ENCODE measurements around the gene ADD2. TPM values are rescaled to one million over a fixed set of nuclear protein-coding genes. Genes with fewer than 3 reads are reported as not detected.
"Not testable (repeated sequence)": the region's sequence is repeated elsewhere in the genome, so short reads cannot be mapped to it uniquely, and the experiment has no call there.

The ADD2 gene
- 3.4 and 4.0 TPM in 2 replicates for total RNA-seq

GRCh38 chr2:70767699-70768589 is at the start of gene ADD2:
Gene ADD2, minus strand, starts transcription at chr2:70768200. Its CDS starts 61,792 bp downstream, at chr2:70706408.
- intact Hi-C loops (cut with micrococcal nuclease), result no loop called here

- intact Hi-C loops (cut with micrococcal nuclease), result no loop called here
Observed at GRCh38 chr2:70817284-70817954, 49.4 kb upstream of the ADD2 start.

GRCh38 chr2:70816726-70817125 is 48.7 kb upstream of the ADD2 start:
- intact Hi-C loops (cut with micrococcal nuclease), result no loop called here

- intact Hi-C loops (cut with micrococcal nuclease), result no loop called here
Observed at GRCh38 chr2:70808983-70809958, 41.3 kb upstream of the ADD2 start.

- intact Hi-C loops (cut with micrococcal nuclease), result no loop called here
Observed at GRCh38 chr2:70807828-70808118, 39.8 kb upstream of the ADD2 start.

- intact Hi-C loops (cut with micrococcal nuclease), result no loop called here
Observed at GRCh38 chr2:70807102-70807827, 39.3 kb upstream of the ADD2 start.

- intact Hi-C loops (cut with micrococcal nuclease), result no loop called here
Observed at GRCh38 chr2:70806620-70807019, 38.6 kb upstream of the ADD2 start.

- intact Hi-C loops (cut with micrococcal nuclease), result no loop called here
Observed at GRCh38 chr2:70806013-70806412, 38.0 kb upstream of the ADD2 start.

- intact Hi-C loops (cut with micrococcal nuclease), result no loop called here
Observed at GRCh38 chr2:70801607-70802263, 33.7 kb upstream of the ADD2 start.

- intact Hi-C loops (cut with micrococcal nuclease), result no loop called here
Observed at GRCh38 chr2:70799706-70800105, 31.7 kb upstream of the ADD2 start.

GRCh38 chr2:70797996-70798395 is 30.0 kb upstream of the ADD2 start:
- intact Hi-C loops (cut with micrococcal nuclease), result not testable (repeated sequence)

- intact Hi-C loops (cut with micrococcal nuclease), result no loop called here
Observed at GRCh38 chr2:70797506-70797905, 29.5 kb upstream of the ADD2 start.

GRCh38 chr2:70796262-70796661 is 28.3 kb upstream of the ADD2 start:
- intact Hi-C loops (cut with micrococcal nuclease), result no loop called here

GRCh38 chr2:70795164-70795995 is 27.4 kb upstream of the ADD2 start:
- intact Hi-C loops (cut with micrococcal nuclease), result no loop called here

- intact Hi-C loops (cut with micrococcal nuclease), result no loop called here
Observed at GRCh38 chr2:70793450-70793849, 25.4 kb upstream of the ADD2 start.

- intact Hi-C loops (cut with micrococcal nuclease), result no loop called here
Observed at GRCh38 chr2:70790136-70790828, 22.3 kb upstream of the ADD2 start, which contains the start of gene FIGLA. Gene FIGLA, minus strand, starts transcription at chr2:70790643. Its CDS starts 5 bp downstream, at chr2:70790638.

- intact Hi-C loops (cut with micrococcal nuclease), result loop anchor here (1.0 to 5.0 kb wide), 4 partner anchors 82 to 487 kb away; partner anchors contain the start of gene FAM136A
Observed at GRCh38 chr2:70789304-70790135, 21.5 kb upstream of the ADD2 start.
